Left cardiac atrium (tissue), 4 donors: ENCODE measurements around the gene SLC5A11. TPM values are rescaled to one million over a fixed set of nuclear protein-coding genes. Genes with fewer than 3 reads are reported as not detected.

Experiments
- ATAC-seq, 2 donors: fragments of 200-7000 bp; cut with Tn5 transposase; one replicate each; pipeline ENCODE4 v1.9.1; 2020; ENCODE audit warnings: mild to moderate bottlenecking in 2 of 2, moderate library complexity in 2 of 2
- DNase-seq: peaks from one replicate; pipeline ENCODE4 v3.0.0-alpha.2; 2020
- intact Hi-C, 2 donors: fragments of 100-400 bp; cut with DNase I; formaldehyde crosslinking; loops; one replicate each; pipeline versions ENCODE4 v1.14.1 to v1.15.1; 2022 to 2023
- total RNA-seq, 2 donors: library from RNA; stranded (reverse); fragmentation: NEBNext Ultra II Directional; extraction: Animal tissue kit (Norgen Biotek cat#: 25700); gene quantifications; one replicate each; pipeline ENCODE4 v1.2.1, GENCODE V29; 2021
- donor health status: DM: no; HTN: yes; CAD: no.
- donor health status: DM: no; HTN: yes; CAD: no; lungs with severe emphysema.
- donor health status: DM: yes; HTN: yes; CAD: no.
- donor health status: Dilated cardiomyopathy.

The SLC5A11 gene
- total RNA-seq, 2 donors from 2014 or later, result not detected

DNA sequence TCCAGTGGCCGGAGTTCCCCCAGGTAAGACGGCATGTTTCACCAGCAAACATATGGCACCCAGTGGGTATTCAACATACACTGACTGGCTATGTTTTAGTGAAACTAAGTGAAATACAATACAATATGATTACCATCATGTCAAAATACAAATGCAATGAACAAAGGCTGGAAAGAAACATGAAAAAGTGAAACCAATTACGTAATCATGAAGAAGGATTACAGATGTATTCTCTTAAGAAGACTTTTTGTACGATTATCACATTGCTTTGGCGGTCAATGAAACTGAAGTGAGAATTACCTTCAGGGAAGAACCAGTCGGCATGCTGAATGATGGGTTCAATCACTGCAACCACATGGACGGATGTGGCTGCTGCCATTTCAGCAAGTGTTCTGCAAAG lies 97.7 kb downstream of the SLC5A11 start:
- DNase-seq (no peak), ATAC-seq (no peak)
- intact Hi-C loops, result loop anchor here in 1 of 2 donors (10.0 kb wide), 1 partner anchor 119 kb away; no protein-coding TSS in a partner anchor

DNA sequence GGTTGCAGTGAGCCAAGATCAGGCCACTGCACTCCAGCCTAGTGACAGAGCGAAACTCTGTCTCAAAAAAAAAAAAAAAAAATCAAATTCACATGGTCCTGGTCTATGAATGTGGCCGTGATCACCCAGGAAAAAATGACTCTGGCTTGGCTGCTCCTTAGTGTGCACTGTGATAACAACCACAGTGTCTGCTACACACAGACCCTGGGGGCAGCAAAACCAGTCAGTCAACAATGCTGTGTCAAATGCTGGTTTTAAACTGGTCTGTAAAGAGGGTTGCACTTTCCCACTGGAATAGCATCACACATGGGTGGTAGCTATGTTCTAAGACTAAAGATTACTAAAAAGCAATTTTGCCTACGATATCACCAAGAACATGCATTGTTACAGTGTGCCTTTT lies 98.4 kb downstream of the SLC5A11 start:
- DNase-seq (no peak), ATAC-seq (no peak)
- intact Hi-C loops, result loop anchor here in 1 of 2 donors (10.0 kb wide), 1 partner anchor 119 kb away; no protein-coding TSS in a partner anchor

GRCh38 chr16:24946155-24946554 lies 100.4 kb downstream of the SLC5A11 start:
- no peak for DNase-seq
- ATAC-seq, result no peak
- intact Hi-C loops, result loop anchor here in 1 of 2 donors (10.0 kb wide), 1 partner anchor 121 kb away; no protein-coding TSS in a partner anchor

DNA sequence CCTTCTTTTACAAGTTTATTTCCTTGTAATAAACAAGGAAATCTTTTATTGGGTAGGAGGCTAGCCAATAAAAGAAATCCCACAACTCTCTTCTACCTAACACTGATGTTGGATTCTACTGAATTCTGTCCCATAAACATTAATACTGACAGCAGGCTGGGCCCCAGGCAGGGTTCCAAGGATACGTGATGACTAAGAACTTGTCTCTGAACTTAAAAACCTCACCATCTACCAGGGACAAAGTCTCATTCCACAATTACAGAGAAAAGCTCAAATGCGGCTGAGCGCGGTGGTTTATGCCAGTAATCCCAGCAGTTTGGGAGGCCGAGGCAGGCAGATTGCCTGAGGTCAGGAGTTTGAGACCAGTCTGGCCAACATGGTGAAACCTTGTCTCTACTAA lies 104.5 kb downstream of the SLC5A11 start:
- intact Hi-C loops, result no loop called here
- ATAC-seq (no peak), DNase-seq (no peak)

DNA sequence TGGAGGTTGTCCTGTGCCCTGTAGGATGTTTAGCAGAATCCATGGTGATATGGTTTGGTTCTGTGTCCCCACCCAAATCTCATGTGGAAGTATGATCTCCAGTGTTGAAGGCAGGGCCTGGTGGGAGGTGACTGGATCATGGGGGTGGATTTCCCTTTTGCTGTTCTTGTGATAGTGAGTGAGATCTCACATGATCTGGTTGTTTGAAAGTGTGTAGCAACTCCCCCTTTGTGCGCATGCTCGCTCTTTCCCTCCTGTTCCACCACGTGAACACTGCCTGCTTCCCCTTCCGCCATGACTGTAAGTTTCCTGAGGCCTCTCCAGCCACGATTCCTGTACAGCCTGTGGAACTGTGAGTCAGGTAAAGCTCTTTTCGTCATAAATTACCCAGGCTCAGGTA lies 107.5 kb downstream of the SLC5A11 start:
- DNase-seq, result no peak
- ATAC-seq, result no peak
- intact Hi-C loops, result no loop called here

GRCh38 chr16:24953721-24954120 lies 108.0 kb downstream of the SLC5A11 start:
- intact Hi-C loops, result no loop called here
- ATAC-seq (no peak), DNase-seq (no peak)

DNA sequence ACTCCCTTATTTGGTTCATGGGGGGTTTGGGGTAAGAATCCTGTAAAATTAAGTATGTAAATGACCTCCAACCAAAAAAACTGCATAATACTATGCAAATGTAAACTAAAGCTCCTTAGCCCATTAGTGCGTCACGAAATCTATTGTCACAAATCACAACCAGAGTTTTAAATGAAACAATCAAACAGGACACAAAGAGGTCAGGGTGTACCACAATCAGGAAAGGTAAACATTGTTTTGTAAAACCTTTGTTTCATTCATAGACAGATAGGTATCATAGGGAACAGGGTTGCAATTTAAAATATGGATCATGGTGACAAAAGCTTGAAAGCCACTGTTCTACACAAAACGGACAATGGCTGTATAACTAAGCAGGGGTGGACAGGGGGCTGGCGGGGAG lies 108.4 kb downstream of the SLC5A11 start:
- intact Hi-C loops, result no loop called here
- ATAC-seq (no peak), DNase-seq (no peak)

GRCh38 chr16:24955975-24956731 lies 110.4 kb downstream of the SLC5A11 start:
- ATAC-seq, result no peak
- no peak for DNase-seq
- intact Hi-C loops, result no loop called here

DNA sequence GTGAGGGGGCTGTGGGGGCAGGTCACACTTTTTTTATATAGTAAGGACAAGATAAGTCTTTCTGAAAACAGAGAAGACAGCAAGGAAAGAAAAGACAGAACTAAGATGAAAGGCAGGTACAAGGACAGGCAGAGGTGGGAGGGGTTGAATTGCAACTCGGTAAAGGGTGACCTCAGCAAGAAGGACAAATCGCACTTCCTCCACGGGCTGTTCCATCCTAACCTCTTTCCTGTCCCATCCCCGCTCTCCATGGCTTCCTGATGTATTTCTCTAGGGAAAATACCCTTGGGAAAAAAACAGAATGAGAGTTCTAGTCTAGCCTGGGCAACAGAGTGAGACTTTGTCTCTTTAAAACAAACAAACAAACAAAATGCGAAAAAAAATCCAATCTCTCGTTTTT lies 112.1 kb downstream of the SLC5A11 start:
- intact Hi-C loops, result no loop called here
- ATAC-seq, result no peak
- no peak for DNase-seq

Other genes with a start within 250 kb of the SLC5A11 start
- gene TNRC6A, start 116.3 kb upstream of the SLC5A11 start, total RNA-seq, result 10 to 100 TPM; 31.5 to 31.9 TPM
- gene ARHGAP17, start 169.4 kb downstream of the SLC5A11 start, total RNA-seq, result 10 to 100 TPM; 49.7 to 50.9 TPM